Osteoblast (primary cell): ENCODE measurements around the gene PHYHIPL. TPM values are rescaled to one million over a fixed set of nuclear protein-coding genes. Genes with fewer than 3 reads are reported as not detected.

Experiments
- DNase-seq: peaks from one replicate; pipeline ENCODE4 v3.0.0; 2011; ENCODE audit warnings: low spot score, mixed read lengths; ENCODE audit not compliant: insufficient read length; ENCODE audit errors: missing footprints
- H2AFZ ChIP-seq: 2 replicates; pipeline ENCODE4 v1.6.0; 2011; ENCODE audit warnings: mild to moderate bottlenecking, low read length
- H3K27ac ChIP-seq: 2 replicates; pipeline ENCODE4 v1.5.1; 2011; ENCODE audit warnings: mild to moderate bottlenecking, low read depth, low read length, moderate library complexity
- H3K27me3 ChIP-seq: 2 replicates; pipeline ENCODE4 v1.6.0; 2012; ENCODE audit warnings: mild to moderate bottlenecking, control low read depth, inconsistent platforms, low read length, moderate library complexity; ENCODE audit not compliant: insufficient read depth
- H3K36me3 ChIP-seq: 2 replicates; pipeline ENCODE4 v1.5.1; 2011; ENCODE audit warnings: mild to moderate bottlenecking, low read length, control low read depth, moderate library complexity; ENCODE audit not compliant: insufficient read depth
- H3K4me1 ChIP-seq: 2 replicates; pipeline ENCODE4 v1.5.1; 2011; ENCODE audit warnings: mild to moderate bottlenecking, low read length, control low read depth, moderate library complexity; ENCODE audit not compliant: insufficient read depth
- H3K4me2 ChIP-seq: 2 replicates; pipeline ENCODE4 v1.6.0; 2011; ENCODE audit warnings: mild to moderate bottlenecking, low read length; ENCODE audit not compliant: insufficient read depth
- H3K4me3 ChIP-seq: fragments of 200-600 bp; sonication (generic); 3 replicates; pipeline ENCODE4 v1.5.1; 2012; ENCODE audit warnings: mild to moderate bottlenecking, low read length, inconsistent platforms; ENCODE audit not compliant: insufficient read depth
- H3K79me2 ChIP-seq: 2 replicates; pipeline ENCODE4 v1.6.0; 2012; ENCODE audit warnings: mild to moderate bottlenecking, low read length, control low read depth, inconsistent platforms; ENCODE audit not compliant: insufficient read depth
- H3K9me3 ChIP-seq: 2 replicates; pipeline ENCODE4 v1.5.1; 2011; ENCODE audit warnings: low read depth, low read length, control low read depth
- H4K20me1 ChIP-seq: 2 replicates; pipeline ENCODE4 v1.6.0; 2012; ENCODE audit warnings: mild to moderate bottlenecking, low read length, control low read depth; ENCODE audit not compliant: insufficient read depth
- CTCF ChIP-seq: IDR thresholded peaks from 2 replicates; pipeline ENCODE4 v1.5.1; 2011; ENCODE audit warnings: mild to moderate bottlenecking, low read depth, low read length, moderate library complexity; ENCODE audit errors: extremely low read depth
- total RNA-seq: library from RNA; depleted of rRNA; stranded (reverse); fragments of >200 nt; gene quantifications from 2 replicates; pipeline ENCODE4 v1.2.3, GENCODE V29; 2012

PHYHIPL gene
- total RNA-seq, 1 donor, result not detected

- H3K4me1 ChIP-seq, result no peaks in the 10 kb centered on the region
- DNase-seq, result no peak
- H3K27ac ChIP-seq, result no peak overlapping the region
- H3K4me3 ChIP-seq, result no peak overlapping the region
- no peaks in the 10 kb centered on the region for H3K9me3 ChIP-seq
- H2AFZ ChIP-seq, result no peak overlapping the region
- no peaks in the 10 kb centered on the region for H3K36me3 ChIP-seq
- no peaks in the 10 kb centered on the region for H3K79me2 ChIP-seq
- H4K20me1 ChIP-seq, result no peaks in the 10 kb centered on the region
- no peak overlapping the region for H3K4me2 ChIP-seq
- peaks cover 14% of the 10 kb centered on the region for H3K27me3 ChIP-seq
- no peak for TF ChIP-seq CTCF
Observed at GRCh38 chr10:59131666-59132065, 44.8 kb upstream of the PHYHIPL start.

DNA sequence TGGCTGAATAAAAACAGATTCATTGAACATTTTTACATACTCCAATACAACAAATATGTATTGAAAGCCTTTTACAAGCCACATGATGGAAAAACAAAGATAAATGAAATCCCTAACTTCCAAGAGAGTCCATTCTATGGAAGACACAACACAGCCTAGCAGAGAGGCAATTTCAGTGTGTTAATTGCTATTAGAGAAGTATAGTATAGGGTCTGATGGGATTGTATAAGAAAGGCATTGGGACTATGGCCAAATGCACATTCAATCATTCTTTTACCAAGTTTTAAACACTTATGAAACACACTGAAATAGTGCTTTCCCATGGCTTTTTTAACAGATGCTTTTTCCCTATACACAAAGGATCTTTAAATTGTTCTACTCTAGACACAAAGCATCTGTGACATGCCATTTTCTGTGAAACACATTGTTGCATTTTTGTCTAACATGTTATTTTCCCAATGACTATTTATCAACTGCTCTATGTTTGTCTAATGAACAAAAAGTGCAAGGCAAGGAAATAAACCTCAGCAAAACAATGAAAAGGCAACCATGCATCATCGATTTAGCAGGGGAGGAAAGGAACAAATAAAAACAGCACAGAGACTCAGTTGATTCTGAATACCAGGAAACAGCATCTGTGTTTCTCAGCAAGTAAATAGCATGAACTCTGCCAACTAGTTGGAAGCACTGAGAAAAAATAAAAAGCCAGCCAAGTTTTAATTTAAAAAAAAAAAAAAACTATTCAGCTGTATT lies 42.4 kb upstream of the PHYHIPL start:
- Histone ChIP-seq H3K4me2 (no peak overlapping the region), H3K79me2 (no peaks in the 10 kb centered on the region), H4K20me1 (no peaks in the 10 kb centered on the region), H3K36me3 (no peaks in the 10 kb centered on the region), H2AFZ (no peak overlapping the region), H3K27me3 (peaks cover 14% of the 10 kb centered on the region), H3K27ac (no peak overlapping the region), H3K4me3 (no peak overlapping the region), H3K9me3 (no peaks in the 10 kb centered on the region), H3K4me1 (no peaks in the 10 kb centered on the region)
- no peak for TF ChIP-seq CTCF
- no peak for DNase-seq

- Histone ChIP-seq H3K36me3 (no peaks in the 10 kb centered on the region), H3K79me2 (no peaks in the 10 kb centered on the region), H4K20me1 (no peaks in the 10 kb centered on the region), H2AFZ (no peak overlapping the region), H3K9me3 (no peaks in the 10 kb centered on the region), H3K4me2 (no peak overlapping the region), H3K4me1 (no peaks in the 10 kb centered on the region), H3K27me3 (peaks cover 14% of the 10 kb centered on the region), H3K4me3 (no peak overlapping the region), H3K27ac (no peak overlapping the region)
- DNase-seq, result no peak
- no peak for TF ChIP-seq CTCF
Observed at GRCh38 chr10:59134785-59135184, 41.7 kb upstream of the PHYHIPL start.

- Histone ChIP-seq H3K4me2 (no peak overlapping the region), H4K20me1 (no peaks in the 10 kb centered on the region), H3K4me1 (no peaks in the 10 kb centered on the region), H3K79me2 (no peaks in the 10 kb centered on the region), H3K27ac (no peak overlapping the region), H3K36me3 (no peaks in the 10 kb centered on the region), H3K4me3 (no peak overlapping the region), H2AFZ (no peak overlapping the region), H3K9me3 (no peaks in the 10 kb centered on the region), H3K27me3 (peaks cover 14% of the 10 kb centered on the region)
- TF ChIP-seq CTCF, result no peak
- no peak for DNase-seq
Observed at GRCh38 chr10:59135275-59135674, 41.2 kb upstream of the PHYHIPL start.
